Measurements from ENCODE around the gene CDH13.

DNA sequence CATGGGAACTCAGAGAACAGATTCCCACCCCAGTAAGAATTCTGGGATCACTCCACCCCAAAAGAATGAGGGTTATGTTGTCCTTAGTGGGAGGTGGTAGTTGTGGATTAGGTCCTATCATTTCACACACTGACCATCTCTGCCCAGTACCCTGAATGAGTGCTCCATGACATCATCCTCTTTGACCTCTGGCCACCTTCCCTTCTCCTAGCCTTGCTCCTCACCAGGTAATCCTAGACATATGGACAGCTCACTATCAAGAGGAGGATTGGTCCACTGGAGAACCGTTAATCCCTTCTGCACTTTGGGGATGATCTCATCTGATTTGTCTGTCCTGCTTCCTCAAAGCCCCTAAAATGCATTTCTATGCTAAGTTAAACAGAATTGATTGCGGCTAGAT is 642.8 kb downstream of the CDH13 start:
- TF ChIP-seq, protein P1, sequence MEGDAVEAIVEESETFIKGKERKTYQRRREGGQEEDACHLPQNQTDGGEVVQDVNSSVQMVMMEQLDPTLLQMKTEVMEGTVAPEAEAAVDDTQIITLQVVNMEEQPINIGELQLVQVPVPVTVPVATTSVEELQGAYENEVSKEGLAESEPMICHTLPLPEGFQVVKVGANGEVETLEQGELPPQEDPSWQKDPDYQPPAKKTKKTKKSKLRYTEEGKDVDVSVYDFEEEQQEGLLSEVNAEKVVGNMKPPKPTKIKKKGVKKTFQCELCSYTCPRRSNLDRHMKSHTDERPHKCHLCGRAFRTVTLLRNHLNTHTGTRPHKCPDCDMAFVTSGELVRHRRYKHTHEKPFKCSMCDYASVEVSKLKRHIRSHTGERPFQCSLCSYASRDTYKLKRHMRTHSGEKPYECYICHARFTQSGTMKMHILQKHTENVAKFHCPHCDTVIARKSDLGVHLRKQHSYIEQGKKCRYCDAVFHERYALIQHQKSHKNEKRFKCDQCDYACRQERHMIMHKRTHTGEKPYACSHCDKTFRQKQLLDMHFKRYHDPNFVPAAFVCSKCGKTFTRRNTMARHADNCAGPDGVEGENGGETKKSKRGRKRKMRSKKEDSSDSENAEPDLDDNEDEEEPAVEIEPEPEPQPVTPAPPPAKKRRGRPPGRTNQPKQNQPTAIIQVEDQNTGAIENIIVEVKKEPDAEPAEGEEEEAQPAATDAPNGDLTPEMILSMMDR (IDR thresholded peaks at IDR 0.05; ENCODE audit: extremely low read depth in 1 of 2, insufficient read depth in 1 of 2, low read depth in 1 of 2, low read length in 2 of 2): no peak
- TF ChIP-seq POLR2AphosphoS5 (IDR thresholded peaks at IDR 0.05; ENCODE audit: insufficient read depth, low read depth, low read length): no peak
- TF ChIP-seq POLR2A (IDR thresholded peaks at IDR 0.05; ENCODE audit: low read depth, low read length): no peak

All from endothelial cell of umbilical vein (primary cell).